ENCODE measurements around the gene KDM5A. TPM values are rescaled to one million over a fixed set of nuclear protein-coding genes. Genes with fewer than 3 reads are reported as not detected.

KDM5A gene
- total and polyA plus RNA-seq, 2 experiments from 2014 or later = 30.8 to 54.7 TPM

GRCh38 chr12:234019-234418, 155.1 kb downstream of the KDM5A start:
- Histone ChIP-seq H3K4me3 (no peak overlapping the region), H4K20me1 (ENCODE audit: insufficient read depth, poor library complexity, severe bottlenecking) (no peaks in the 10 kb centered on the region), H3K27ac (no peak overlapping the region), H3K4me2 (no peak overlapping the region), H3K9me3 (ENCODE audit: low read depth) (no peaks in the 10 kb centered on the region), H3K9me2 (replicated peaks; ENCODE audit: insufficient read depth) (no peaks in the 10 kb centered on the region), H3K4me1 (ENCODE audit: insufficient read depth) (no peaks in the 10 kb centered on the region), H2AFZ (no peak overlapping the region), H3K36me3 (replicated peaks; ENCODE audit: insufficient read depth, low read depth) (no peaks in the 10 kb centered on the region), H3K79me2 (no peaks in the 10 kb centered on the region), H3K27me3 (no peaks in the 10 kb centered on the region)
- 89% methylated on average over 7 of the region's 7 CpGs for WGBS (ENCODE audit: low lambda C conversion rate, missing lambda C conversion rate)
- no peak for DNase-seq (ENCODE audit: low spot score)
- TF ChIP-seq CTCF (IDR thresholded peaks at IDR 0.05; ENCODE audit: poor library complexity) (no peak), EZH2 (IDR thresholded peaks at IDR 0.05; ENCODE audit: borderline replicate concordance) (no peak), EZH2phosphoT487 (IDR thresholded peaks at IDR 0.05; ENCODE audit: low read depth, severe bottlenecking, unreplicated experiment) (no peak)

- Histone ChIP-seq H3K36me3 (replicated peaks; ENCODE audit: insufficient read depth, low read depth) (no peaks in the 10 kb centered on the region), H3K27me3 (no peaks in the 10 kb centered on the region), H2AFZ (no peak overlapping the region), H3K4me1 (ENCODE audit: insufficient read depth) (no peaks in the 10 kb centered on the region), H4K20me1 (ENCODE audit: insufficient read depth, poor library complexity, severe bottlenecking) (no peaks in the 10 kb centered on the region), H3K4me2 (no peak overlapping the region), H3K9me3 (ENCODE audit: low read depth) (no peaks in the 10 kb centered on the region), H3K4me3 (no peak overlapping the region), H3K27ac (no peak overlapping the region), H3K79me2 (no peaks in the 10 kb centered on the region), H3K9me2 (replicated peaks; ENCODE audit: insufficient read depth) (no peaks in the 10 kb centered on the region)
- DNase-seq (ENCODE audit: low spot score) = no peak
- TF ChIP-seq EZH2 (IDR thresholded peaks at IDR 0.05; ENCODE audit: borderline replicate concordance) = no peak
- TF ChIP-seq CTCF (IDR thresholded peaks at IDR 0.05; ENCODE audit: poor library complexity) = no peak
- TF ChIP-seq EZH2phosphoT487 (IDR thresholded peaks at IDR 0.05; ENCODE audit: low read depth, severe bottlenecking, unreplicated experiment) = no peak
- 86% methylated on average over 3 of the region's 3 CpGs for WGBS (ENCODE audit: low lambda C conversion rate, missing lambda C conversion rate)
These were observed 155.5 kb downstream of the KDM5A start for GRCh38 chr12:233615-233968.

- no peaks in the 10 kb centered on the region for H3K27me3 ChIP-seq
- no peak overlapping the region for H3K4me3 ChIP-seq
- no peak overlapping the region for H2AFZ ChIP-seq
- no peaks in the 10 kb centered on the region for H3K9me2 ChIP-seq (replicated peaks; ENCODE audit: insufficient read depth)
- H3K79me2 ChIP-seq = no peaks in the 10 kb centered on the region
- no peaks in the 10 kb centered on the region for H3K9me3 ChIP-seq (ENCODE audit: low read depth)
- H3K36me3 ChIP-seq (replicated peaks; ENCODE audit: insufficient read depth, low read depth) = no peaks in the 10 kb centered on the region
- no peaks in the 10 kb centered on the region for H3K4me1 ChIP-seq (ENCODE audit: insufficient read depth)
- H3K27ac ChIP-seq = no peak overlapping the region
- 69% methylated on average over 19 of the region's 19 CpGs for WGBS (ENCODE audit: low lambda C conversion rate, missing lambda C conversion rate)
- TF ChIP-seq CTCF (IDR thresholded peaks at IDR 0.05; ENCODE audit: poor library complexity) = no peak
- no peak for TF ChIP-seq EZH2 (IDR thresholded peaks at IDR 0.05; ENCODE audit: borderline replicate concordance)
- no peak for TF ChIP-seq EZH2phosphoT487 (IDR thresholded peaks at IDR 0.05; ENCODE audit: low read depth, severe bottlenecking, unreplicated experiment)
- H3K4me2 ChIP-seq = no peak overlapping the region
- no peak for DNase-seq (ENCODE audit: low spot score)
- no peaks in the 10 kb centered on the region for H4K20me1 ChIP-seq (ENCODE audit: insufficient read depth, poor library complexity, severe bottlenecking)
These were observed 156.1 kb downstream of the KDM5A start for GRCh38 chr12:232731-233614.
